Measurements from ENCODE around the gene SIVA1.

SIVA1 gene, protein sequence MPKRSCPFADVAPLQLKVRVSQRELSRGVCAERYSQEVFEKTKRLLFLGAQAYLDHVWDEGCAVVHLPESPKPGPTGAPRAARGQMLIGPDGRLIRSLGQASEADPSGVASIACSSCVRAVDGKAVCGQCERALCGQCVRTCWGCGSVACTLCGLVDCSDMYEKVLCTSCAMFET

DNA sequence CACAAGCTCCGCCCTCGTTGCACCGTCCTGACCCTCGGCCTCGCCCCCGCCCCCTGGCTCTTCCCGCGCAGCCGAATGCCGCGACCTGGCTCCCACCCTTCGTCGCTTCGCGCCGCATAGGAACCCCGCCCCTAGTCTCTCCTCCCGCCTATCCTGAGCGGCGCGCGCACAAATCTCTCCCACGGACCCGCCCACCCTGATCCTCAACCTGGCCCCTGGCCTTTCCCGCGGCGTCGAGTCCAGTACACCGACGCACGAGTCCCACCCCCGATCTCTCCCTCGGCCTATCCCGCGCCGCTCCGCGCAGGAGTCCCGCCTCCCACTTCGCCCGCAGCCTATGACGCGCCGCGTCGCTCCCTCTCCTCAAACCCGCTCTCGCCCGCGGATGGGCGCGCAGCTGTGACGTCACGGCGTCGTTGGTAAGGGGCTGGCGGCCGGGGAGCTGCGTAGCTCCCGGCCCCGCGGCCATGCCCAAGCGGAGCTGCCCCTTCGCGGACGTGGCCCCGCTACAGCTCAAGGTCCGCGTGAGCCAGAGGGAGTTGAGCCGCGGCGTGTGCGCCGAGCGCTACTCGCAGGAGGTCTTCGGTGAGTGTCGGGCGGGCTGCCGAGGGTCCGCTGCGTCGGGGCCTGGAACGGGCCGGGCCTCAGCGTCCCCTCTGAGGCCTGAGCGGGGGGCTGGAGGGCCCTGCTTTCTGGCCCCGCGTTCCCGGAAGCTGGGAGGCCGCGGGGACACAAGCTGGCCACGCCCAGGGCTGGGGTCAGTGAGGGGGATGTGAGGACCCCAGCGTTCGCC is at the start of gene SIVA1:
Gene SIVA1, plus strand, starts transcription at position 413 of the 793 bp plus-strand sequence. Its CDS starts 55 bp downstream, at position 468.
- DNase-seq (ENCODE audit: low read depth in 2 of 2) = peak; percentile 97 to 98

DNA sequence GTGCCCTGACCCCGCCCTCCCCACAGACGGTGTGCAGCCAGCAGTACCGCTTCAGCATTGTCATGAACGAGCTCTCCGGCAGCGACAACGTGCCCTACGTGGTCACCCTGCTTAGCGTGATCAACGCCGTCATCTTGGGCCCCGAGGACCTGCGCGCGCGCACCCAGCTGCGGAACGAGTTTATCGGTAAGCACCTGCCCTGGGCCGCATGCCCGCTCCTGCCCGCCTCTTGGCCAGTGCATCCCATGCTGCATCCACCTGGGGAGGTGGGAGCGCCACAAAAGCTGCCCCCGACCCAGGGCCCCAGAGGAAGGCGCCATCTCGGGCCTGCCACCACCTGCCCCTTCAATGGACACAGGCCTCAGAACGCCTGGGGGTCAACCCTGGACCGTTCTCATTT is 49.7 kb upstream of the SIVA1 start:
- no peak for DNase-seq (ENCODE audit: low read depth in 2 of 2)

DNA sequence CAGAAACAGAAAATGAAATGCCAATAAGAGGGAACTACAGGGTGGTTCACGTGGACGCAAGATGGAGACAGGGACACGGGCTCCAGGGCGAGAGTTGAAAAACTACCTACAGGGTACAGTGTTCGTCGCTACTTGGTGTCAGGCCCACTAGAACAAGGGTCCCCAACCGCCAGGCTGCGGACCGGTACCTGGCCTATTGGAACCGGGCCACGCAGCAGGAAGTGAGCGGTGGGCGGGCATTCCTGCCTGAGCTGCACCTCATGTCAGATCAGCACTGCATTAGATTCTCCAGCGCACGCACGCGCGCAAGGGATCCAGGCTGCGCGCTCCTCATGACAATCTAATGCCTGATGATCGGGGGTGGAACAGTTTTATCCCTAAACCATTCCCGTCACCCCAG is 48.7 kb upstream of the SIVA1 start:
- no peak for DNase-seq (ENCODE audit: low read depth in 2 of 2)

DNA sequence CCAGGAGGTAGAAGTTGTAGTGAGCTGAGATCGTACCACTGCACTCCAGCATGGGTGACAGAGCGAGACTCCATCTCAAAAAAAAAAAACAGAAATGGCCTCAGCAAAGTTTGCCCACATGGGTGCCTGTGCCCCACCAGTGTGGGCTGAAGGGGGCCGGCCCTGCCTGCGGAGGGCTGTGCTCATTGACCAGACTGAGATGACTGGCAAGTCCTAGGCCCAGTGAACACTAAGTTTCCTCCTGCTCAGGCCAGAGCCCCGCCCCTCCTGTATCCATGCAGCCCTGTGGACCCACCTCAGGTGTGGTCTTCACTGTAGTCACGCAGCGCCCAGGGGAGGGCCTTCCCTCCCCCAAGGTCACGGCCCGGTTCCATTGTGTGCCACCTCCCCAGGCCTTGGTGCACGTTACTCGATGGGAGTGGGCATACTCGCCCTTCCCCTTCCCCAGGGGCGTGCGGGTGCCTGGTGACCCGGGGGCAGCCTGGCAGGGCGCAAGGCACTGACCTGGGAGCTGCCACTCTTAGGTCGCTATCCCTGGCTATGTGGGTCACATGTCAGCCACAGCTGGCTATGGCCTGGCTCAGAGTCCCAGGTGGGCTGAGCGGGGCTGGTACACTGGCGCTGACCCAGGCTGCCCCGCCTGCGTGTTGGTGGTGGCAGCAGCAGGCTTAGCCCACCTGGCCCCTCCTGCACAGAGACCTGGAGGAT is 47.5 kb upstream of the SIVA1 start:
- no peak for DNase-seq (ENCODE audit: low read depth in 2 of 2)

DNA sequence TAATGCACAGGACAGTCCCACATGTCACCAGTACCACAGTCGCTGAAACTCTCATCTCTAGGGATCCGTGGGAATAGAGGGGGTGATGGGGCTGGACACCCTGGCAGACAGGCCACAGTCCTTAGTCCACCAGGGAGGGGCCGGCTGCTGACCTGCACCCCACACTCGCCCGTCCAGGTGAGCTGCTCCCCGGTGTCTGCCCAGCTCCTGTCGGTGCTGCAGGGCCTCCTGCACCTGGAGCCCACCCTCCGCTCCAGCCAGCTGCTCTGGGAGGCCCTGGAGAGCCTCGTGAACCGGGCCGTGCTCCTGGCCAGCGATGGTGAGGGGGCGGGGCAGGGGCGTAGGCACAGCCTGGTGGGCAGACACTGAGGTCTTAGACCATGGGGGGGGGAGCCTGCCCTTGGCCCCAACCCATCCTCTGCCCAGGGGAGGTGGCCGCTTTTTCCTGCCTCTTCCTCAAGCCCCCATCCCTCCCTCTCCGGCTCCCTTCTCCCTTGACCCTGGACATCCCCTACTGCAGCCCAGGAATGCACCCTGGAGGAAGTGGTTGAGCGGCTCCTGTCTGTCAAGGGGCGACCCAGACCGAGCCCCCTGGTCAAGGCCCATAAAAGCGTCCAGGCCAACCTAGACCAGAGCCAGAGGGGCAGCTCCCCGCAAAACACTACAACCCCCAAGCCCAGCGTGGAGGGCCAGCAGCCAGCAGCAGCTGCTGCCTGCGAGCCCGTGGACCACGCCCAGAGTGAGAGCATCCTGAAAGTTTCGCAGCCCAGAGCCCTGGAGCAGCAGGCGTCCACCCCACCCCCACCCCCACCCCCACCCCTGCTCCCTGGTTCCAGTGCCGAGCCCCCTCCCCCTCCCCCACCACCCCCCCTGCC is 46.0 kb upstream of the SIVA1 start:
- no peak for DNase-seq (ENCODE audit: low read depth in 2 of 2)

DNA sequence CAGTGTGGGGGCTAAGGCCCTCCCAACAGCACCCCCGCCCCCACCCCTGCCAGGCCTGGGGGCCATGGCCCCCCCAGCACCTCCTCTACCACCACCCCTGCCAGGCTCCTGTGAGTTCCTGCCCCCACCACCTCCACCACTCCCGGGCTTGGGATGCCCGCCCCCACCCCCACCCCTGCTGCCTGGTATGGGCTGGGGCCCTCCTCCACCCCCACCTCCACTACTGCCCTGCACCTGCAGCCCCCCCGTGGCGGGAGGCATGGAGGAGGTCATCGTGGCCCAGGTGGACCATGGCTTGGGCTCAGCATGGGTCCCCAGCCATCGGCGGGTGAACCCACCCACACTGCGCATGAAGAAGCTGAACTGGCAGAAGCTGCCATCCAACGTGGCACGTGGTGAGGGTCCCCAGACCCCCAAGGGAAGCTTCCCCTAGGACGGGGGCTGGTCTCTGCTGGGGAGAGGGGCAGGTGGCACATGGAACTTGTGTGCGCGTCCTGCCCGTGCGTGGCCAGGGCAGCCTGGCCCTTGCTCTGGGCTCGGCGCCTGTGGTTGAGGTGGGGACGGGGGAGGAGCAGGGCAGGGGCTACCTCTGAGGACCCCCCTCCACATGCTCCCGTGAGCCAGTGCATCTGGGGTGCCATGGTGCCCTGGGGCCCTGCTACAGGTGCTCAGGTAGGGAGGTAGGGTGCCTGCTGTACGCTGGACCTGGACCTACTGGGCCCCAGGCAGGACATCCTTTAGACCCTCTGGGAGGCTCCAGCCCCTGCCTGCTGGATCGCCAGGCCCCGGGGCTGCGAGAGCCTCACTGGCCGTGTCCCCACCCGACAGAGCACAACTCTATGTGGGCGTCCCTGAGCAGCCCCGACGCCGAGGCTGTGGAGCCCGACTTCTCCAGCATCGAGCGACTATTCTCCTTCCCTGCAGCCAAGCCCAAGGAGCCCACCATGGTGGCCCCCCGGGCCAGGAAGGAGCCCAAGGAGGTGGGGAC is 45.0 kb upstream of the SIVA1 start:
- no peak for DNase-seq (ENCODE audit: low read depth in 2 of 2)

DNA sequence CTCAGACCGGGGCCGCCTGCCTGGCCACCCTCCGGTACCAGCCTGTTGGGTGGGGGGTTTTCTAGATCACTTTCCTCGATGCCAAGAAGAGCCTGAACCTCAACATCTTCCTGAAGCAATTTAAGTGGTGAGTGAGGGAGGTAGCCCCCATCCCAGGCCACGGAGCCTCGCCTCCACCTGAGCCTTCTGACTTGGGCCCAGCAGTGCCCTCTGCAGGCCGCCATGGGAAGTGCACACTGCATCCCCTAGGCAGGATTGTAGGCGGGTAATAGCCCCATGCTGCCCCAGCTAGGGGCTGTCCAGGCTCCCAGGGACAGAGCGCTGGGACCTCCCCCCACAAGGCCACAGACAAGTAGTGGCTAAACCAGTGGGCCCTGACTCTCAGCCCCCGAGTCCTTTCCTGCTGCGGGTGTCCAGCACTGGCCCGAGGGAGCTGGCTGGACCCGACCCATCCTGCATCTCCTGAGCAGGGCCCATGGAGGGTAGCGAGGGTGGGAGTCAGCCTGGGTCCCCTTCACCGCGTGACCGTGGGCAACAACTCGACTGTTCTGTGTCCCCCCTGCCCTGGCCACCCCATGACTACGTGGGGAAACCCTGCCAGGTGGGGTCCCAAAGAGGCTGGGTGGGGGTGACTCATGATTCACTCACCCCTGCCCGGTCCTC is 44.2 kb upstream of the SIVA1 start:
- DNase-seq (ENCODE audit: low read depth in 2 of 2) = no peak

DNA sequence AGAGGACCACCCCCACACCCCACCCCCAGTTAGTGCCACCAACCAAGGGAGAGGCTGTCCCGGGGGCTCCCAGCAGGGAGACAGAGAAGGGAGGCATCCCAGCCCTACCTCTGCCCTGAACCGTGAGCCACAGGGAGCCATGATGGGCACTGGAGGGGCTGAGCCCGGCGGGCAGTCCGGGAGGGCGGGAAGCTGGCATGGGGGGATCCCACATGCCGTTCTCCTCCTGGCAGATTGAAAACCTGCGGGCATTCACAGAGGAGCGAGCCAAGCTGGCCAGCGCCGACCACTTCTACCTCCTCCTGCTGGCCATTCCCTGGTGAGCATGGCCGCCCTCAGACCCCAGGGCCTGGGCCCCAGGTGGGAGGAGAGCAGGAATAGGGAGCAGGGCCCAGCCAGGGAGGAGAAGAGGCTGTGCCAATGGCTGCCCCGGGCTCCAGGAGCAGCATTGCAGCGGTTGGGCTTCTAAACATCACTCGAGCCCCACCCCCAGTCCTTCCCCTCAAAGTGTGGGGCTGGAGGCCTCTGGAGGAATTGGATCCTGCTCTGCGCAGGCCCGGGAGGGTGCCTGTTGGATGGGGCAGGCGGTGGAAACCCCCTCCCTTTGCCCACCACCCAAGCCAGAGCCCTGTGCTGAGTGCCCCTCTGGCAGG is 43.4 kb upstream of the SIVA1 start:
- DNase-seq (ENCODE audit: low read depth in 2 of 2) = no peak

DNA sequence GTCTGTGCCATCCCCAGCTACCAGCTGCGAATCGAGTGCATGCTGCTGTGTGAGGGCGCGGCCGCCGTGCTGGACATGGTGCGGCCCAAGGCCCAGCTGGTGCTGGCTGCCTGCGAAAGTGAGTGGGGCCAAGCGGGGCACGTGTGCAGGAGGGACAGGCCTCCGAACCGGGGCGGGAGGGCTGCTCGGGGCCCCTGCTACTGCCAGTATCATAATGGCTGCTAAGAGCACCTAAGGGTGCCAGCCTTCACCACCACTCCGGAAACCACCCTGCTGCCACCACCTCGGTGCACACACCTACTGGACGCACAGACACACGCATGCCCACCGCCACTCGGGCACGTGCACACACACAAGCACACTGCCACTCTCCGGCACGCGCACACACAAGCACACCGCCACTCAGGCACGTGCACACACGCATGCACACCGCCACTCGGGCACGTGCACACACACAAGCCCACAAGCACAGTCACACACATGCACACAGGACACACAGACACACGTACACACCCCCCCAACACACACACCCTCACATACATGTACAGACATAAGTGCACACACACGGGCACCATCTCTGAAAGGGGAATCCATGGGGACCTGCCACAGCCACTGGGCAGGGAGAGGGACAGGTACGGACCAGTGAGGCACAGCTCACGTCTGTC is 42.7 kb upstream of the SIVA1 start:
- no peak for DNase-seq (ENCODE audit: low read depth in 2 of 2)

DNA sequence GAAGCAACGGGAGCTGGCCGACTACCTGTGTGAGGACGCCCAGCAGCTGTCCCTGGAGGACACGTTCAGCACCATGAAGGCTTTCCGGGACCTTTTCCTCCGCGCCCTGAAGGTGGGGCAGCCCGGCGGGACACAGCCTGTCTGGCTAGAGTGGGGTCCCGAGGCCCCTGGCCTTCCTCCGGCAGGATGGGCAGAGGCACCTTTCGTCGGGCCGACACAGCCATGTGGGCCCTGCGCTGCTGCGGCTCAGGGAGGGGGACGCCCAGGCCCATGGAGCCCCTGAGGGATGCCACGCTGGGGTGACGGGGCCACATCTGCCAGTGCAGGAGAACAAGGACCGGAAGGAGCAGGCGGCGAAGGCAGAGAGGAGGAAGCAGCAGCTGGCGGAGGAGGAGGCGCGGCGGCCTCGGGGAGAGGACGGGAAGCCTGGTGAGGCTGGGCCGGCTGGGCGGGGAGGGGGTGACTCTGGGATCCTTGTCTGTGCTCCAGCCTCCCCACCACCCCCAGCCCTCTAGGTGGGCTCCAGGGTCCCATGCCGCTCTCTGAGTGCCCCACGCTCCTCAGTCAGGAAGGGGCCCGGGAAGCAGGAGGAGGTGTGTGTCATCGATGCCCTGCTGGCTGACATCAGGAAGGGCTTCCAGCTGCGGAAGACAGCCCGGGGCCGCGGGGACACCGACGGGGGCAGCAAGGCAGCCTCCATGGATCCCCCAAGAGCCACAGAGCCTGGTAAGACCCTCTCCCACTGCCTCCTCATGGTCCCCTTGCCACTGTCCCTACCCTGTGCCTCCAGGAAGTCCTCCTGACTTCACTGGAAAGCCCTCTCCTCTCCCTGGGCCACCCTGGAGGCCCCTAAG is 39.8 kb upstream of the SIVA1 start:
- DNase-seq (ENCODE audit: low read depth in 2 of 2) = no peak

DNA sequence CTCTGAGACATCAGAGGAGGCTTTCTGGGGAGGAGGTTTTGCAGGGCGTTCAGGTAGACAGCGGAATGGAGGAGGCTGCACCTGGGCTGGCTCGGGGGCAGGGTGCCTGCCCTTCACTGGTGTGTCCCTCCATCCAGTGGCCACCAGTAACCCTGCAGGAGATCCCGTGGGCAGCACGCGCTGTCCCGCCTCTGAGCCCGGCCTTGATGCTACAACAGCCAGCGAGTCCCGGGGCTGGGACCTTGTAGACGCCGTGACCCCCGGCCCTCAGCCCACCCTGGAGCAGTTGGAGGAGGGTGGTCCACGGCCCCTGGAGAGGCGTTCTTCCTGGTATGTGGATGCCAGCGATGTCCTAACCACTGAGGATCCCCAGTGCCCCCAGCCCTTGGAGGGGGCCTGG is 38.9 kb upstream of the SIVA1 start:
- DNase-seq (ENCODE audit: low read depth in 2 of 2) = no peak

DNA sequence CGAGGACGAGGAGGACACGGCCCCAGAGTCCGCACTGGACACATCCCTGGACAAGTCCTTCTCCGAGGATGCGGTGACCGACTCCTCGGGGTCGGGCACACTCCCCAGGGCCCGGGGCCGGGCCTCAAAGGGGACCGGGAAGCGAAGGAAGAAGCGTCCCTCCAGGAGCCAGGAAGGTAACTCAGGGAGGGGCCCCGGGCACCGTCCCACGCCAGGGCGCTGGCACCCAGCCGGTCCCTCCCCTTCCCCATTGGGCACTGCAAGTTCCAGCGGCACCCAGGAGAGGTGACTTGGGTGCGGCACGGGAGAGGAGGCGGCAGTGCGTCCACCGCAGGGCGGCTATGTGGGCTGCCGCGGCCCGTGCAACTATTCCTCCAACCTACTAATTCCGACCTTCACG is 38.3 kb upstream of the SIVA1 start:
- DNase-seq (ENCODE audit: low read depth in 2 of 2) = no peak

DNA sequence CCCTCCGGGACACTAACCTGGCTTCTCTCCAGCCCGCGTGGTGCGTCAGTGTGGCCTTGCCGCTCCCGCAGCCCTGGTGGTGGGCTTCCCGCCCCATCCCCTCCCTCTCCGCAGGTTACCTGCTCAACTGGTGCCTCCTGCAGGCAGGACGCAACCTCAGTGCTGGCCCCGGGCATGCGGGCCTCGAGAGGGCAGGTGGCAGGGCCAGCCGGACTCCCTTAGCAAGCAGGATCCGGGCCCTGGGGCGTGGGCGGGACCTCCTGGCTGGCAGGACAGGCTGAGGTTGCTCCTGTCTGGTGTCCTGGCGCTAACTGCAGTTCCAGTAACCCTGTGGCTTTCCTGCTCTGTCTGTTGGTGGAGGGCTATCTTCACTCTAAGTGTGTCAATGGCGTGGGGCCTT is 37.5 kb upstream of the SIVA1 start:
- DNase-seq (ENCODE audit: low read depth in 2 of 2) = no peak

DNA sequence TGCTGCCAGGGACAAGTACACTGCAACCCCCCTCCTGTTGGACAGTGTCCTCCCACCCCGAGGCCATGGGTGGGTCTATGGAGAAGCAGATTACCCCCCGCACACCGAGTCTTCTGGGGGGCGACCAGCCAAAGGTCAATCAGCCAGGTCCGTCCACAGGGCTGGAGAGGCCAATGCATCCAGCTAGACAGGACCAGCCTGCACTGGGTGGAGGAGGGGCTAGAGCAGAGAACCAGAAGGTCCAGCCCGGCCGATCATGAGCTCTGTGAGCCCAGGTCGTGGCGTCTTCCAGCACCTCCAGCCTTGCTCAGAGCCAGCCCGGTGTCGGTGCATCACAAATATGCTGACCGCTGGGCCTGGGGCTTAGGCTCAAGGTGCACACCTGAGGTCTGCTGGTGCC is 37.1 kb upstream of the SIVA1 start:
- no peak for DNase-seq (ENCODE audit: low read depth in 2 of 2)

DNA sequence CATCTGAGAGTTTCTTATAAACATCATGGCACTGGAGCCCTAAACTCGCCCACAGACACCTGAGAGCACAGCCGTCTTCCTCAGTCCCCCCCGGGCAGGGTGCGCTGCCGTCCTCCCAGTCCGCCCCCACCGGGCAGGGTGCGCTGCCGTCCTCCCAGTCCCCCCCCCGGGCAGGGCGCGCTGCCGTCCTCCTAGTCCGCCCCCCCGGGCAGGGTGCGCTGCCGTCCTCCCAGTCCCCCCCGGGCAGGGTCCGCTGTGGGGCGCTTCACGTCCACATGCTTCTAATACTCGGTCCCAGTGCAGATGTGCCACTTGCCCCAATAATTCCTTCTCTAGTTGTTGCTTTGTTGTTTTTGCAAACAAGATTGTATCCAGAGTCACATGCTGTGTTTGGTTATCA is 35.8 kb upstream of the SIVA1 start:
- no peak for DNase-seq (ENCODE audit: low read depth in 2 of 2)

DNA sequence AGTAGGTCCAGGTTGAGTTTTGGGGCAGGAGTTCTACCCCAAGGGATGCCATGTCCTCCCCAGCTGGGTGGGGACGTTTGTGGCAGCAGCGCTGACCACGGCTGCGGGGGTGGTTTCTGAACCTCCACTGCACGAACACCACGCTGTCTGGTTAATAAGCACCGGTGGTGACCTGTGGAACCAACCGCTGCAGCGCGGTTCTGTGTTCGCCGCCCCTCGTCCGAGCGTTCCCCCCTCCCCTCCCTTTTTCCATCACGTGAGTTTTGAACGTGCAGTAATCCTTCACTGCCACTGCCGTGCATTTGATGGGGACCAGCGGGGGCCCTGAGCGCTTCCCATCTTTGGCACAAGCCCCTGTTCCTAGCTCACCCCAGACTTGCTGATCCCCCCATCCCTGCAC is 35.3 kb upstream of the SIVA1 start:
- DNase-seq (ENCODE audit: low read depth in 2 of 2) = no peak

DNA sequence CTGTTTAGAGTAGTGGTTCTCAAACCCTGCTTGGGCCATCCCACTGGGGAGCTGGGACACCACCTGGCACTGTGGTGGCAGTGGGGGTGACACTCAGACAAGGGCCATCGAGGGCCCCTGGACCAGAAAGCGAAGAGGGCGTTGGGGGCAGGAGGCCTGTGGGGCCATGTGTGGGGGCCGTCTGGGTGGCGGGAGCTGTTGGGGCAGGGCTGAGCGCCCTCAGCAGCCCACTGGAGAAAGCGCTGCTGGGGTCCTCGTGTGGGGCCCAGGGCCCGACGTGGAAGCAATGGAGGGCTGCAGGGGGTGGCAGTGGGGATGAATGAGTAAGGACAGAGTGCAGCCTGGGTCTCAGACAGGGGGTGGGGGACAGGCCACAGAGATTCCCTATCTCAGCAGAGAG is 34.8 kb upstream of the SIVA1 start:
- DNase-seq (ENCODE audit: low read depth in 2 of 2) = no peak

DNA sequence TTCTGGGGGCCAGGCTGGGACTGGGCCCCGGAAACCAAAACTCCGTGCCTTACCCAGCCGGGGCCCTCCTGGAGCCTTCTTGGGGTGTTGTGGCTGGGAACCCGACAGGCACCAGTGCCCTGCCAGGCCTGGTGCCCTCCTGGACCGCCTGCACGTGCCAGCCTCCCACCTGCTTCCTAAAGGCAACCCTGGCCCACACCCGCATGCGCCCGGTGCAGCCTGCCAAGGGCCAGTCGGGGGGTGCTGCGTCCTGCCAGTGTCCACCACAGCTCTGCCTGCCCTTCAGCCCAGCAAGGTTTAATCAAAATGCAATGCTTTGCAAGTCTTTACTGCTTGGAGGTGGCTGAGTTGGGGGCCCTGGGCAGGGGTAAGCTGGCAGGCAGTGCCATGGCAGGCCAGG is 34.1 kb upstream of the SIVA1 start:
- no peak for DNase-seq (ENCODE audit: low read depth in 2 of 2)

Data from fibroblast of skin of left biceps (primary cell).